Head of caudate nucleus (tissue), 42 donors: ENCODE results near the gene TEX30.
"Not testable (repeated sequence)": the region's sequence is repeated elsewhere in the genome, so short reads cannot be mapped to it uniquely, and the experiment has no call there.

Experiments
- DNase-seq, 42 donors: peaks; one replicate each; pipeline versions ENCODE4 v3.0.0 to v3.0.0-alpha.2; 2020 to 2021; ENCODE audit warnings: mixed read lengths in 7 of 42
- intact Hi-C: fragments of 100-400 bp; cut with DNase I; formaldehyde crosslinking; loops from one replicate; pipeline ENCODE4 v1.15.0; 2022

TEX30 gene

GRCh38 chr13:102781591-102781990 is 8.0 kb upstream of the TEX30 start:
- DNase-seq: no peak
- intact Hi-C loops: no loop called here

- DNase-seq, intact Hi-C loops: not testable (repeated sequence)
Observed at GRCh38 chr13:102780656-102781055, 7.1 kb upstream of the TEX30 start.

DNA sequence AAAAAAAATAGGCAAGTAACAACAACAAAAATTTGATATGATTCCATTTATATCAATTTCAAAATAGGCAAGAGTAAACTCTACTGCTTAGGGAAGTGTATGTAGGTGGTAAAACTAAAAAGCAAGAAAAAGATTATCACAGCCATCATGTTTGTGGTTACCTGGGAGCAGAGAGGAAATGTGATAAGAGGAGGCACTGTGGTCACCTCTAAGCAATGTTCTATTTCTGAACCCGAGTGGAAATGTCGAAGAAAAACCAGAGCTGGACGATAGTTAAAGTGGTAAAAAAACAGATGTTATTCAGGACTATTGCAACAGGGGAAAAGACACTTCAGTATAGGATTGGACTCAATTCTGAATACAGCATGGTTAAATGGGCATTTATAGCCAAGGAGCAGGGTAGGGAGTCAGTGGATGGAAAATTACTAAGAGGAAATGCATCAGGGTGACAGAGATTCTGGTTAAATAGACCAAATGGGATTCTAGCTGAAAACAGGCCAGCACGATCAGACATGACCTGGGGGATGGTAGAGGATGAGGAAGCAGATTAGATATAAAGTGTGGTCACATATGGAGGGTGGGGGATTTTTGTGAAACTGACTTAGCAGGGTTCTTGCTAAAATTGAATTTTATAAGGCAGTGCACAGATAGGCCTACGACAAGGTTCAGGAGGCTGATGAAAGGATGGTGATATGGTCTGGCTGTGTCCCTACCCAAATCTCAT is 6.0 kb upstream of the TEX30 start:
- intact Hi-C loops: no loop called here

GRCh38 chr13:102777736-102778135 is 4.2 kb upstream of the TEX30 start:
- intact Hi-C loops: no loop called here
- DNase-seq: no peak

More for the DNA sequence above, 6.0 kb upstream of the TEX30 start:
- no peak for DNase-seq

- intact Hi-C loops: no loop called here
- DNase-seq: no peak
Observed at GRCh38 chr13:102776271-102776670, 2.7 kb upstream of the TEX30 start.

GRCh38 chr13:102774591-102775520 is 1.3 kb upstream of the TEX30 start:
- intact Hi-C loops: no loop called here
- DNase-seq: no peak

- DNase-seq: peak in 10 of 42 donors; percentile 1 to 33 (median 8)
- intact Hi-C loops: no loop called here
Observed at GRCh38 chr13:102774214-102774568, 605 bp upstream of the TEX30 start.

GRCh38 chr13:102772042-102772425 is 1.6 kb downstream of the TEX30 start:
- intact Hi-C loops: no loop called here
- no peak for DNase-seq

- no peak for DNase-seq
- intact Hi-C loops: no loop called here
Observed at GRCh38 chr13:102771298-102772041, 2.1 kb downstream of the TEX30 start.

GRCh38 chr13:102770435-102770834 is 3.2 kb downstream of the TEX30 start:
- intact Hi-C loops: no loop called here
- DNase-seq: no peak

DNA sequence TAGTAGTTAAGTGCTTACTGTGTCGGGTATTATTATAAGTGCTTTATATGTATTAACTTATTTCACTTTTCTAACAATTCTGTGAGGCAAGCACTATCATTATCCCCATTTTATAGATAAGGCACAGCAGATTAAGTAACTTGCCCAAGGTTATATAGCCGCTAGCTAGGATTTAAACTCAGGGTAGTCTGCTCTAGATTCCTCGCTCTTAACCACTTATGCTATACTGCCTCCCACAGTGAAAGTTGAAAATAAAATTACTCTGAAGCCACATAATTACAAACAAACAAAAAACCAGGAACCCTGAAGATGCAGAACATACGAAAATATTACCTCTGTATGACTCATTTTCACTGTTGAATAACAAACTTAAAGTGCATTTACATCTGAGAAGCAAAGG is 3.9 kb downstream of the TEX30 start:
- no peak for DNase-seq
- intact Hi-C loops: no loop called here

- no peak for DNase-seq
- intact Hi-C loops: no loop called here
Observed at GRCh38 chr13:102768909-102769308, 4.7 kb downstream of the TEX30 start.

- intact Hi-C loops: no loop called here
- DNase-seq: no peak
Observed at GRCh38 chr13:102763741-102764140, 9.8 kb downstream of the TEX30 start.

GRCh38 chr13:102761071-102761470 is 12.5 kb downstream of the TEX30 start:
- no peak for DNase-seq
- intact Hi-C loops: no loop called here

- no peak for DNase-seq
- intact Hi-C loops: no loop called here
Observed at GRCh38 chr13:102758842-102759241, 14.7 kb downstream of the TEX30 start.

DNA sequence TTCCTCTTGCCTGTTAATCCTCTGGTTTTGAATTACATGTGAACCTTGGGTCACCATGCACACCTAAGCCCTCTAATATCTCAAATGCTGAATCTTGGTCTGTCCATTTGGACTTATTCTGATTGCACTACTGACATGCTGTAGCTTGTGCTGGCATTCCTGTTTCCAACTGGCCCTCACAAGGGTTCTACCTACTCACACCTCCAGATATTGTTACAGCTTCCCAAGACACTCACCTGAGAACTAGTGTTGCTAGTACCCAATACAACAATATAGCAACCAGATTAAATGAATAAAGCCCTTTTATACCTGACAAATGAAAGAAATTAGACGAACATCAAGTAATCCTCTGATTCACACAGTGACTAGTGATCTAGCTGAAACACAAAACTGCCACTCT is 16.6 kb downstream of the TEX30 start:
- no peak for DNase-seq
- intact Hi-C loops: no loop called here

- no peak for DNase-seq
- intact Hi-C loops: no loop called here
Observed at GRCh38 chr13:102751886-102752285, 21.7 kb downstream of the TEX30 start.

DNA sequence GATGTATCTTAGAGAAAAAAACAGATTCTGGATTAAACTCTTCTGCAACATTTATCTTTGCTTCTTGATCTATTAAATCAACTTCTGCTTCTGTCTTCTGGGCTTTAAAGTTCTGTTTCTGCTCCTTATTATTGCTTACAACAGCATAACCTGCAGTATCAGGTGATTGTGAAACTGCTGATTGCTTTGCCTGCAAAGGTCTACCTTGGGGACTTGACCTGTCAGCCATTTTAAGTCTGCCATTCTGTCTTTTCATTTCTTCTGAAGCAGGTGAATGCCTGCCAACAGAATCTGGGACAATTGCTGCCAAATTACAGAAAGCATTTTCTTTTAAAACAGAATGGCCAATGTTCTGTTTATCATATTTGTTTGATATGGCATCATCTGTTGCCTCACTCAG is 31.1 kb downstream of the TEX30 start:
- intact Hi-C loops: no loop called here

DNA sequence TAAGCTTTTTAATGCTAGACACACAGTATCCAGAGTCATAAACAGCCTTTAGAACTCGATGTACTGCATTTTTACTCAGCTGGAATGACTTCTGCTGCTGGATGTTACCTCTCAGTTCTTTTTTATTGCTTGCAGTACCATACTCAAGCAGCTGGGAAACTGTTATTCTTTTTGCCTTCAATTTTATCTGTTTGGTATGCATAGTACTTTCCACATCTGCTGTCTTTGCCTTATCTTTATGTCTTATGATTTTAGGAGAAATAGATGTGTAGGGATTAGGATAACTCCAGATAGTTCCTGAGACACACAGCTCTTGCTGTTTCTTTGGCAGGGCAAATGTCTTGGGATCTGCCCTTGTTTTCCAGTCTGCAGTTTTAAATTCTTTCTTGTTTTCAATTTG is 31.5 kb downstream of the TEX30 start:
- DNase-seq: no peak
- intact Hi-C loops: no loop called here

More for the DNA sequence above, 31.1 kb downstream of the TEX30 start:
- no peak for DNase-seq
